ENCODE results near the gene MAML2. TPM values are rescaled to one million over a fixed set of nuclear protein-coding genes. Genes with fewer than 3 reads are reported as not detected.

Gene MAML2
- total RNA-seq, 1 donor from 2014 or later: 3.8 TPM

DNA sequence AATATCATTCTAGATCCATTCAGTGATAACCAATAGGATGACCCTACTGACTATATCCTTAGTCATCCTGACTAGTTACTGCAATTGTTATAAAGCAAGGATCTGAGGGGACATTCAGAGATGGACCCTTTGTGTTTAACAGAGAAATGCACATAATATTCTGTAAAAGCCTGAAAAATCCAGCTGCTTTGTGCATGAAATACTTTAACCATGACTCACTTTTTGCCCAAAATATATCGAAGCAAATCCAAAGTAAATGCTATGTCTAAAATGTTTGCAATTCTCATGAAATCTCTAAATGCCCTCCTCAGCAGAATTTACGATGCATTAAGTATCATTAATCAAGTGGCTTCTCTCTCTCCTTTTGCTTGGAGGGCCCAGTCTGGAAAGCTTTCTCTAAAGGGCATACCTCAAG lies 240.3 kb downstream of the MAML2 start:
- Histone ChIP-seq H2AFZ (replicated peaks) (no peak overlapping the region), H3F3A (ENCODE audit: low read depth) (no peaks in the 10 kb centered on the region), H3K27ac (no peak overlapping the region), H3K27me3 (no peaks in the 10 kb centered on the region), H3K4me2 (no peak overlapping the region), H4K20me1 (ENCODE audit: low read depth) (no peaks in the 10 kb centered on the region), H3K4me1 (no peaks in the 10 kb centered on the region), H3K9me3 (ENCODE audit: low read depth) (no peaks in the 10 kb centered on the region), H3K9ac (no peak overlapping the region), H3K36me3 (no peaks in the 10 kb centered on the region), H3K79me2 (ENCODE audit: low read depth) (no peaks in the 10 kb centered on the region), H3K4me3 (no peak overlapping the region)
- DNase-seq (ENCODE audit: low spot score): no peak
- TF ChIP-seq EZH2phosphoT487 (IDR thresholded peaks at IDR 0.05) (no peak), EZH2 (IDR thresholded peaks at IDR 0.05) (no peak)
- TF ChIP-seq, protein P1, sequence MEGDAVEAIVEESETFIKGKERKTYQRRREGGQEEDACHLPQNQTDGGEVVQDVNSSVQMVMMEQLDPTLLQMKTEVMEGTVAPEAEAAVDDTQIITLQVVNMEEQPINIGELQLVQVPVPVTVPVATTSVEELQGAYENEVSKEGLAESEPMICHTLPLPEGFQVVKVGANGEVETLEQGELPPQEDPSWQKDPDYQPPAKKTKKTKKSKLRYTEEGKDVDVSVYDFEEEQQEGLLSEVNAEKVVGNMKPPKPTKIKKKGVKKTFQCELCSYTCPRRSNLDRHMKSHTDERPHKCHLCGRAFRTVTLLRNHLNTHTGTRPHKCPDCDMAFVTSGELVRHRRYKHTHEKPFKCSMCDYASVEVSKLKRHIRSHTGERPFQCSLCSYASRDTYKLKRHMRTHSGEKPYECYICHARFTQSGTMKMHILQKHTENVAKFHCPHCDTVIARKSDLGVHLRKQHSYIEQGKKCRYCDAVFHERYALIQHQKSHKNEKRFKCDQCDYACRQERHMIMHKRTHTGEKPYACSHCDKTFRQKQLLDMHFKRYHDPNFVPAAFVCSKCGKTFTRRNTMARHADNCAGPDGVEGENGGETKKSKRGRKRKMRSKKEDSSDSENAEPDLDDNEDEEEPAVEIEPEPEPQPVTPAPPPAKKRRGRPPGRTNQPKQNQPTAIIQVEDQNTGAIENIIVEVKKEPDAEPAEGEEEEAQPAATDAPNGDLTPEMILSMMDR (IDR thresholded peaks at IDR 0.05): no peak
- H3K4me1 Mint-ChIP-seq: peaks cover 39% of the 10 kb centered on the region
- H3K27ac Mint-ChIP-seq: no peak overlapping the region
- H3K36me3 Mint-ChIP-seq: no peaks in the 10 kb centered on the region
- H3K4me3 Mint-ChIP-seq: no peak overlapping the region
- no peaks in the 10 kb centered on the region for H3K27me3 Mint-ChIP-seq (ENCODE audit: insufficient read depth, low read depth)
- peaks cover 1% of the 10 kb centered on the region for H3K9me3 Mint-ChIP-seq

DNA sequence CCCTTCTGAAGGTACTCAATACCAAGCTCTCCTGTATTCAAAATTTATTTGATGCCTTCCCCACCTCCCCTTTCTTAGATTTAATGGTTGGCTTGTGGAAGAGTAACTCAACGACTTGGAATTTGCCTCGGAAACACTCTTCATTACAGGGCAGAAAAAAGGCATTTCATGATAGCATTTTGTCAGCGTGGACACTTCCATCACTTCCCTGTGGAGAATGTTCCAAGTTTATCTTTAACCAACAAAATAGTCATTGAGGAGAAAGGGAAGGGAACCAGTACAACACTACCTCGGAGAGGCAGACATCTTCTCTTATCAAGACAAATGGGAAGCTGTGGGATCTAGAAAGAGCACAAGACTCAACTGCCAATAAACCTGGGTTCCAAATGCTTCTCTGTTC lies 241.8 kb downstream of the MAML2 start:
- Mint-ChIP-seq H3K9me3 (peaks cover 1% of the 10 kb centered on the region), H3K27ac (no peak overlapping the region), H3K4me3 (no peak overlapping the region), H3K36me3 (no peaks in the 10 kb centered on the region), H3K27me3 (ENCODE audit: insufficient read depth, low read depth) (no peaks in the 10 kb centered on the region), H3K4me1 (peaks cover 37% of the 10 kb centered on the region)
- Histone ChIP-seq H3F3A (ENCODE audit: low read depth) (no peaks in the 10 kb centered on the region), H2AFZ (replicated peaks) (no peak overlapping the region), H3K79me2 (ENCODE audit: low read depth) (no peaks in the 10 kb centered on the region), H3K4me3 (no peak overlapping the region), H3K9me3 (ENCODE audit: low read depth) (no peaks in the 10 kb centered on the region), H3K36me3 (no peaks in the 10 kb centered on the region), H3K27me3 (no peaks in the 10 kb centered on the region), H3K9ac (no peak overlapping the region), H3K4me2 (no peak overlapping the region), H3K27ac (no peak overlapping the region), H3K4me1 (no peaks in the 10 kb centered on the region), H4K20me1 (ENCODE audit: low read depth) (no peaks in the 10 kb centered on the region)
- DNase-seq (ENCODE audit: low spot score): no peak
- TF ChIP-seq EZH2phosphoT487 (IDR thresholded peaks at IDR 0.05) (no peak), EZH2 (IDR thresholded peaks at IDR 0.05) (no peak)

DNA sequence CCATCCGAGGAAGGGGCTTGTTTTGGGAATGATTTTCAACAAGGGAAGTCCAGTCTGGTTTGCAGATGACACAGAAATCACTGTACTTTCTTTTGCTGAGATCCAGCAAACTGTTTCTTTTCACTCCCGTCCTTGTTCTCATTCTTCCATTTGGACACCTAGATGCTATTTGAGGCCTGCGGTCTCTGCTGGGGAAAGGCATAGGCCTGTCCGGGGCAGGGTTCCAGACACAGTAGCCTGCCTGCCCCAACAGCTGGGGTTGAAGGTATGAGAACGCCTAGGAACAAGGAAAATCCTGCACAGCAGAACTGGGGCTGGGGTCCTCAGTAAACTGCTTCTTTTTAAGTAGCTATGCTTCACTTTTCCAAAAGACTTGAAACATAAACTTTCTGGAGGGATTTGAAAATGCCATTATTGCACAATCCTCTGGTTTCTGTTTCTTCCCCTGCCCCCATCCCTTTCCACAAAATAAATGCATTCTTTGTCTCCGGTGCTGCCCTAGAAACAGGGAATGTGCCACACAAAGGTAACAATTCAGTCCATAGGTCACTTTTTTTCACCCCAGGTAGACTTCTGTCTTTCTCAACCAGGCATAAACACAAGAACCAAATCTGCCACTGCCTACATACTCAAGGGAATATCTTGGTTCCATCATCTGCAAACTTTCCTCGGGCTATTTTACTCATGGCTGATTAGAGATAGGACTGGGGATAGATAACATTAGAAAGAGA lies 244.3 kb downstream of the MAML2 start:
- TF ChIP-seq EZH2 (IDR thresholded peaks at IDR 0.05) (no peak), EZH2phosphoT487 (IDR thresholded peaks at IDR 0.05) (no peak)
- TF ChIP-seq, protein P1 (IDR thresholded peaks at IDR 0.05): no peak
- Histone ChIP-seq H3K79me2 (ENCODE audit: low read depth) (no peaks in the 10 kb centered on the region), H3K27me3 (no peaks in the 10 kb centered on the region), H3F3A (ENCODE audit: low read depth) (no peaks in the 10 kb centered on the region), H3K4me3 (no peak overlapping the region), H4K20me1 (ENCODE audit: low read depth) (no peaks in the 10 kb centered on the region), H3K4me2 (no peak overlapping the region), H3K9me3 (ENCODE audit: low read depth) (no peaks in the 10 kb centered on the region), H3K36me3 (no peaks in the 10 kb centered on the region), H3K9ac (no peak overlapping the region), H2AFZ (replicated peaks) (no peak overlapping the region), H3K4me1 (no peaks in the 10 kb centered on the region), H3K27ac (no peak overlapping the region)
- H3K9me3 Mint-ChIP-seq: peaks cover 1% of the 10 kb centered on the region
- no peaks in the 10 kb centered on the region for H3K27me3 Mint-ChIP-seq (ENCODE audit: insufficient read depth, low read depth)
- H3K27ac Mint-ChIP-seq: peak overlapping the region; percentile 76
- no peak overlapping the region for H3K4me3 Mint-ChIP-seq
- no peaks in the 10 kb centered on the region for H3K36me3 Mint-ChIP-seq
- DNase-seq (ENCODE audit: low spot score): no peak
- peaks cover 36% of the 10 kb centered on the region for H3K4me1 Mint-ChIP-seq

DNA sequence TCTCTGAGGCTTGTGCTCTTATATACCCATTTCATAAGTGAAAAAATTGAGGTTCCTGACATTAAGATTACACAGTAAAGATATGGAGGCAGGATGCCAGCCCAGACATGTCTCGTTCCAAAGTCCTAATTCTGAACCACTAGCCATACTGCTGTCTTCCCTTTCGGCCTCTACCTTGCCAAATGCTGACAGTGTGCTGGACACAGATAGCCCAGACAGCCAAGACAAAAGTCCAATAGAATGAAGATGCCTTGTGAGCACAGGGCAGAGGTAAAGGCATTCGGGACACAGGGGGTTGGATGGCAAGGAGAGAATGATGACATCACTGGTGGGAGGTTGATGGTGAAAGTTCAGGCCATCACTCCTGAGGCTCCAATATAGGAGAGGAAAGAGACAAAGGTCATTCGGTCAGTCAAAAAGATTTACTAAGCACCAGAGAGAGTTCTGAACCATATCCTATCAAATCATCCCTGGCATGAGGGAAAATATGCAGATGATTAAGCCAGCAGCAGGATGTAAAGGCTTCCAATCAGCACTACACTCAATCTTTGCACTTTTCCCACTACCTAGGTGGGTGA lies 245.1 kb downstream of the MAML2 start:
- no peak for DNase-seq (ENCODE audit: low spot score)
- H3K9me3 Mint-ChIP-seq: peaks cover 1% of the 10 kb centered on the region
- H3K4me3 Mint-ChIP-seq: no peak overlapping the region

More for the DNA sequence above, 245.1 kb downstream of the MAML2 start:
- Histone ChIP-seq H3K4me3 (no peak overlapping the region), H3K27me3 (no peaks in the 10 kb centered on the region), H3K36me3 (no peaks in the 10 kb centered on the region), H2AFZ (replicated peaks) (no peak overlapping the region), H3K27ac (no peak overlapping the region), H4K20me1 (ENCODE audit: low read depth) (no peaks in the 10 kb centered on the region), H3K4me1 (no peaks in the 10 kb centered on the region), H3F3A (ENCODE audit: low read depth) (no peaks in the 10 kb centered on the region), H3K79me2 (ENCODE audit: low read depth) (no peaks in the 10 kb centered on the region), H3K9ac (no peak overlapping the region), H3K9me3 (ENCODE audit: low read depth) (no peaks in the 10 kb centered on the region), H3K4me2 (no peak overlapping the region)
- H3K27me3 Mint-ChIP-seq (ENCODE audit: insufficient read depth, low read depth): no peaks in the 10 kb centered on the region
- peak overlapping the region; percentile 76 for H3K27ac Mint-ChIP-seq
- H3K4me1 Mint-ChIP-seq: peaks cover 36% of the 10 kb centered on the region
- H3K36me3 Mint-ChIP-seq: peaks cover 3% of the 10 kb centered on the region
- TF ChIP-seq, protein P1 (IDR thresholded peaks at IDR 0.05): no peak
- TF ChIP-seq EZH2 (IDR thresholded peaks at IDR 0.05) (no peak), EZH2phosphoT487 (IDR thresholded peaks at IDR 0.05) (no peak)

Data from neural progenitor cell (in vitro differentiated cells).